PFSK-1 (cell line): ENCODE measurements around the gene ADGRG7.

Experiments used
- POLR2AphosphoS5 ChIP-seq: IDR thresholded peaks from 2 replicates; pipeline ENCODE4 v1.6.1; 2012; ENCODE audit warnings: low read depth, mild to moderate bottlenecking, control low read depth, low read length, moderate library complexity
- TF ChIP-seq, protein P1 (sequence below), 2 experiments: IDR thresholded peaks; 2 replicates each; pipeline versions ENCODE4 v1.6.1 to v1.8.0; 2011 to 2012; ENCODE audit warnings: low read depth in 2 of 2, low read length in 2 of 2, control low read depth in 1 of 2, inconsistent platforms in 1 of 2, mild to moderate bottlenecking in 1 of 2, moderate library complexity in 1 of 2; ENCODE audit not compliant: insufficient read depth in 1 of 2

DNA sequence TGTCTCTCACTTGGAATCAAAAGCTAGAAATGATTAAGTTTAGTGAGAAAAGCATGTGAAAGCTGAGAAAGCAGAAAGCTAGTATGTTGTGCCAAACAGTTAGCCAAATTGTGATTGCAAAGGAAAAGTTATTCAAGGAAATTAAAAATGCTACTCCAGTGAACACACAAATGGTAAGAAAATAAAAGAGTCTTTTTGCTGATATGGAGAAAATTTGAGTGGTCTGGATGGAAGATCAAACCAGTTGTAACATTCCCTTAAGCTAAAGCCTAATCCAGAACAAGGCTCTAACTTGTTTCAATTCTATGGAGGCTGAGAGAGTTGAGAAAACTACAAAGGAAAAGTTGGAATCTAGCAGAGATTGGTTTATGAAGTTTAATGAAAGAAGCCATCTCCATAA lies 11.8 kb downstream of the ADGRG7 start:
- TF ChIP-seq POLR2AphosphoS5: no peak
- TF ChIP-seq, protein P1, sequence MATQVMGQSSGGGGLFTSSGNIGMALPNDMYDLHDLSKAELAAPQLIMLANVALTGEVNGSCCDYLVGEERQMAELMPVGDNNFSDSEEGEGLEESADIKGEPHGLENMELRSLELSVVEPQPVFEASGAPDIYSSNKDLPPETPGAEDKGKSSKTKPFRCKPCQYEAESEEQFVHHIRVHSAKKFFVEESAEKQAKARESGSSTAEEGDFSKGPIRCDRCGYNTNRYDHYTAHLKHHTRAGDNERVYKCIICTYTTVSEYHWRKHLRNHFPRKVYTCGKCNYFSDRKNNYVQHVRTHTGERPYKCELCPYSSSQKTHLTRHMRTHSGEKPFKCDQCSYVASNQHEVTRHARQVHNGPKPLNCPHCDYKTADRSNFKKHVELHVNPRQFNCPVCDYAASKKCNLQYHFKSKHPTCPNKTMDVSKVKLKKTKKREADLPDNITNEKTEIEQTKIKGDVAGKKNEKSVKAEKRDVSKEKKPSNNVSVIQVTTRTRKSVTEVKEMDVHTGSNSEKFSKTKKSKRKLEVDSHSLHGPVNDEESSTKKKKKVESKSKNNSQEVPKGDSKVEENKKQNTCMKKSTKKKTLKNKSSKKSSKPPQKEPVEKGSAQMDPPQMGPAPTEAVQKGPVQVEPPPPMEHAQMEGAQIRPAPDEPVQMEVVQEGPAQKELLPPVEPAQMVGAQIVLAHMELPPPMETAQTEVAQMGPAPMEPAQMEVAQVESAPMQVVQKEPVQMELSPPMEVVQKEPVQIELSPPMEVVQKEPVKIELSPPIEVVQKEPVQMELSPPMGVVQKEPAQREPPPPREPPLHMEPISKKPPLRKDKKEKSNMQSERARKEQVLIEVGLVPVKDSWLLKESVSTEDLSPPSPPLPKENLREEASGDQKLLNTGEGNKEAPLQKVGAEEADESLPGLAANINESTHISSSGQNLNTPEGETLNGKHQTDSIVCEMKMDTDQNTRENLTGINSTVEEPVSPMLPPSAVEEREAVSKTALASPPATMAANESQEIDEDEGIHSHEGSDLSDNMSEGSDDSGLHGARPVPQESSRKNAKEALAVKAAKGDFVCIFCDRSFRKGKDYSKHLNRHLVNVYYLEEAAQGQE (IDR thresholded peaks at IDR 0.05; ENCODE audit: insufficient read depth in 1 of 2, low read depth in 2 of 2, low read length in 2 of 2): no peak
